GM21390 (cell line): ENCODE measurements around the gene SLC35G6.
A peak's percentile ranks its signal among the peaks of the same experiment; 100 is the strongest.
"Not testable (repeated sequence)": the region's sequence is repeated elsewhere in the genome, so short reads cannot be mapped to it uniquely, and the experiment has no call there.

Source experiments
- ATAC-seq: cut with Tn5 transposase; IDR thresholded peaks from one replicate; pipeline ENCODE4 v1.9.1; 2021; ENCODE audit not compliant: unreplicated experiment

SLC35G6 gene

DNA sequence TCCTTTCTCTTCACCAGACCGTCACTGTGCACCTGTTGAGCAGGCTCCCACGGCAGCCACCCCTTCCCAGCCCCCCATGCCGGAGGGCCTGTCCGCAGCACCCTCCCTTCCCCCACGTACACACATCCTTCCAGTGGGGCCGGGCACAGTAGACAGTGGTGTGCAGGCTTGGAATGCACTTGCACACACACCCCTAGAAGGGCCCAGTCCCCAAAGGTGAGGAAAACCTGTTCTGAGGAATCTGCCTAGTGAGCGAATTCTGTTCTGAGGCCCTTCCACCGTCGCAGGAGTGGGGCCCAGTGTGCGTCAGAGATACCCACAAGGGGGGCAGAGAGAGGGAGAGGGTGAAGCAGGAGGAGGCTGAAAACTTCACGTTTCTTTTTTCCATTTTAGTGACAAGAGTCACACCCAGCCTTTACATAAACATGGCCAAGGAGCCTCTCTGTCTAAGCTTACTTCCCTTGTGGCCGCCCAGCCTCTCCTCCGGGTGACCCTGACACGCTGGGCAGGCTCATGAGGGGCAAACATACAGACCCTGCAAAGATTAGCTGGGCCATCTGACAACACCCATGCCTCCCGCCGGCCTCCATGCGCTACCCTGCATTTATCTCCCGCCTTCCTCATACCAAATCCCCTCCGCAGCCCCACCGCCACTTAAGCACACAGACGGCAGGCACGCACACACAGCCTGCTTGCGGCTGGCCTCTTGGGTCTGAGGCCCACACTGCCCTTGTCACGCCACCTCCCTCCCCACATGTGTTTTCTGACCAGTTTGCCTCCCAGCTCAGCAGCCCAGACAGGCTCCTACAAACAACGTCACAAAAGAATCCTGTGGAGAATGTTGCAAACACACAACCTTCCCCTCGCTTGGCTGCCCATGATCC lies 3.6 kb upstream of the SLC35G6 start:
- no peak for ATAC-seq

DNA sequence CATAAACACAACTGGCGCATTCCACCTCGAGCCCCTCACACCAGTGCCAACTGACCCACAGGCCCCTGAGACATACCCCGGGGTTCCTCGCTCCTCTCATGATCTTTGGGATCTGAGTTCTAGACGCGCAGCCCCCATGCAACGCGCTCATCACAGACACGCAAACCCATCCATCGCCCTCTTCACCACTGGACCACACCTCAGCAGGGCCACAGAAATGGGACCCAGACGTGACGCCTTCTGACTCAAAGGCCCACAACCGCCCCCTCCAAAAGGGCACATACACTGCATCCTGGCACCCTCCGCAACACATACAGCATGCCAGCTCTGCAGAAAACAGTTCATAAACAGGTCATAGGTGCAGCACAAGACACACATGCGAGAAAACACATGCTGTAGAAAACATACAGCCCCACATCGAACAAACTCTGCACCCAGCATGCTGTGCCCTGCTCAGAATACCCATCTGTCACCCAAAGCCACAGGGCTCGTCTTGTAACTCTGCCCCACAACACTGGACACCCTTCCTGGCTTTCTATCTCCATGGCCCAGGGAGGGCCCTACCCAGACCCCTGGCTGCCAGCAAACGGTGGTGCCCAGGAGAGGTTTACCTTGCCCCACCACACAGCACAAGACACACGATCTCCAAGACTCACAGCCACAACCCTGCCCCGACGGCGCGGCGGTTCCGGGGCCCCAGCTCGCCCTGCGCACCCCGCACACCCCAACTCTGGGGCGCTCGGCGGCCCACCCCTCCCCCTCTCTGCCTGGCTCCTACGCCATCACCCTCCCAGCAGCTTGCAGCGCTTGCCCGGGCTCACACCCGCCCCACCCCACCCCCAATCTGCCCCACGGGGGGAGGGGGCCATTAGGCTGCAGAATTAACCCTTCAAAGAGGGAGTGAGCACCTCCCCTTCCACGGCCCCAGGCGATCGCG lies 2.7 kb upstream of the SLC35G6 start:
- ATAC-seq, result no peak

DNA sequence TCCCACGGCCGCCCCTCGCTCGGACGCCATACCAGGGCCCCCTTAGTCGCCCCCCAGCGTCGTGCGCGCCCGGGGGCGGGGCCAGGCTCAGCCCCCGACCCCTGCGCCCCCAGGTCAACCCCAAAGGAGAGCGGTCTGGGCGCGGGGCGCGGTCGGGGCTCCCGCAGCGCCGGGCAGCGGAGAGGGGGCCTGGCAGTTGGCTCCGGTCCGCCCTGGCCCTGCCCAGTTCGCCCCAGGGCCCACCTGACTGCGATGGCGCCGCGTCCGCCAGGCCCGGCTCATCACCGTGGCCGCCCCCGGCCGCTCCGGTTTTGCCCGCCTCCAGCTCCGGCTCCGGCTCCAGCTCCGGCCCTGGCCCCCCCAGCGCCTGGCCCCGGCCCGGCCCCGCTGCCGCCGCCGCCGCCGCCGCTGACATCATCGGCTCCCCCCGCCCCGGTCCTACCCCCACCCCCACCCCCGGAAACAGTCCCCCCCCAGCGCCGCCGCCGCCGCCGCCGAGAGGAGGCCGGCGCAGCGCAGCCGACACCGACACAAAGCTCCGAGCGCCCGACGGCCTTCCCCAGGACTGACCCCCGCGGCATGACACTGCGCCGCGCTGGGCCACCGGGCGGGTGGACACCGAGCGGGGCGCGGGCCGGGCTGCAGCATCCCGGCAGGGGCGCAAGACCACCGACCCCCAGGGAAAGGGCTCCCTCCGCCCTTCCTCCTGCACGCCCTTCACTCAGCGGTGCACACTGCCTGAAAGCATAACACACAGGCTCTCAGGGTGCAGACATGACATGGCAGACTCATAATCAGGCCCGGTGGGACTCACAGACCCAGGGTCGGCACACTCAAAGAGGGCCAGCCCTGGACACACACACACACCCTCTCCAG lies 1.8 kb upstream of the SLC35G6 start, which contains the start of gene ZBTB4:
Gene ZBTB4 (minus strand): TSS at position 419 of the 876 bp plus-strand sequence. CDS start 12,830 bp downstream, outside the sequence.
- ATAC-seq, result no peak

DNA sequence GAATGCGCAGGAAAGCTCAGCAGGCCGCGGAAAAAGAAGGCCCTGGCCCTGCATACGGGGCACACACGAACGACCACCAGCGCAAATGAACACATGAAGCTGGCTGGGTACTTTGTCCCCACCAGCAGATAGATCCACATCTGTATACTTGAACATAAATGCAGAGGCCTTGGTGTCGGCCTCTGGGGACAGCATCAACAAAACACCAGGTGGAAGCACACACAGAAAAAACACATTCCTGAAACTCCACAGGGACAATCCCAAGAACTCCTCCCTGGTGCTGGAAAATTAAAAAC lies 1.2 kb upstream of the SLC35G6 start:
- no peak for ATAC-seq

DNA sequence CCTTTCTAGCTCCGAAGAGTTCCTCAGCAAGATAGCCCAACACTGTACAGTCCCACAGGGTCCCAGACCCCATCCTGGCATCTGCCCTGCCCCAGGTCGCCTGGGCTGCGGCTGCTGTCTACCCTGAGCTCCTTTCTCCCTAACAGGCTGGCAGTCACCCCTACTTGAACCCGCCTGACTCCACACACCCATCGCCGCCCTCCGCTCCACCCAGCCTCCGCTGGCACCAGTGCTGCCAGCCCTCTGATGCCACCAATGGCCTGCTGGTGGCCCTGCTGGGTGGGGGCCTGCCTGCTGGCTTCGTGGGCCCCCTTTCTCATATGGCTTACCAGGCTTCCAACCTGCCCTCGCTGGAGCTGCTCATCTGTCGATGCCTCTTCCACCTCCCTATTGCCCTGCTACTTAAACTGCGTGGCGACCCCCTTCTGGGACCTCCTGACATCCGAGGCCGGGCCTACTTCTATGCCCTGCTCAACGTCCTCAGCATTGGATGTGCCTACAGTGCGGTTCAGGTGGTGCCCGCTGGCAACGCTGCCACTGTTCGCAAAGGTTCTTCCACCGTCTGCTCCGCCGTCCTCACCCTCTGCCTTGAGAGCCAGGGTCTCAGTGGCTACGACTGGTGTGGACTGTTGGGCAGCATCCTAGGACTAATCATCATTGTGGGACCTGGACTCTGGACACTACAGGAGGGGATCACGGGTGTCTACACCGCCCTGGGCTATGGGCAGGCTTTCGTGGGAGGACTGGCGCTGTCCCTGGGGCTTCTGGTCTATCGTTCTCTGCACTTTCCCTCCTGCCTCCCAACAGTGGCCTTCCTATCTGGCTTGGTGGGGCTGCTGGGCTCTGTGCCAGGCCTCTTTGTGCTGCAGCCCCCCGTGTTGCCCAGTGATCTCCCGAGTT lies 846 bp downstream of the SLC35G6 start:
- ATAC-seq, result not testable (repeated sequence)

DNA sequence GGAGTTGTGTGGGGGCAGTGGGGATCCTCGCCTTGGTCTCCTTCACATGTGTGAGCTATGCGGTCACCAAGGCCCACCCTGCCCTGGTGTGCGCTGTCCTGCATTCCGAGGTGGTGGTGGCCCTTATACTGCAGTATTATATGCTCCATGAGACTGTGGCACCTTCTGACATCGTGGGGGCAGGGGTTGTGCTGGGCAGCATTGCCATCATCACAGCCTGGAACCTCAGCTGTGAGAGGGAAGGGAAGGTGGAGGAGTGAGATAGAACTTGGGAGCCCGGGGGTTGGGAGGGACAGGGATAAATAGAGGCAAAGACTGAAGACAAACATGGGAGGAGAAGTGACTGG lies 1.5 kb downstream of the SLC35G6 start:
- not testable (repeated sequence) for ATAC-seq

DNA sequence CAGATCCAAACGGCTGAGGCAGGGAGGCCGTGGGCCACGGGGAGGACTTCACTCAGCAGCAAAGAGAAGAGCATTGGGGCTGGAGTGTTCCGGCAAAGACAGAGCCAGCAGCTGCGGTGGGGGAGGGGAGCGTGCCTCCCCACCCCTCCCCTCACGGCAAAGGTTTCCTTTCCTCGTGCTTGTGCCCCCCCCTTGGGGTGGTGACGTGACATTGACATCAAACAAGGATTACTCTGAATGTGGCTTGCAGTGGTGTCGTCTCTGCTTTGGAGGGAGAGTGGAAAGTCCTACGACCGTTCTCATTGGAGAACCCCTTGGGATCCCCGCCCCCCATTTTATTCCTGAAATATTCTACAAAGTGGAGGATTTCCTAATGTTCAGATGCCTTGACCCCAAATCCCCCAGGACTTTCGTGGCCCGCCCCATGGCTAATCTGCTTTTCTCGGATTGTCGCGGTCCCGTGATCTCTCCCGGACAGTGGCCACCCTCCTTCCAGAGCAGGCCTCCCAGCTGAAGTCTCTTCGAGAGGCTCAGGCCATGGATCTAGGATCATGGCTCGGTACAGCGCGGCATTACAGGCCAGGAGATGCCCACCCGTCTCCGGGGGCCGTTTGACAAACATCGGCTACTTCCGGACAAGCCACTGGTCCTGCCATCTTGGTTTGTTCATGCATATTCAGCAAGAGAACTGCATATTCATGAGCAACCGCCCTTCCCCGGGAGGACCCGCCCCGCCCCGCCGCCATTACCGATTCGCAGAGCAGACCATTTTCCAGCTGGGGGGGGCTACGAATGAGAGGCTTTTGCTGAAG lies 2.2 kb downstream of the SLC35G6 start:
- peak; percentile 32 for ATAC-seq

DNA sequence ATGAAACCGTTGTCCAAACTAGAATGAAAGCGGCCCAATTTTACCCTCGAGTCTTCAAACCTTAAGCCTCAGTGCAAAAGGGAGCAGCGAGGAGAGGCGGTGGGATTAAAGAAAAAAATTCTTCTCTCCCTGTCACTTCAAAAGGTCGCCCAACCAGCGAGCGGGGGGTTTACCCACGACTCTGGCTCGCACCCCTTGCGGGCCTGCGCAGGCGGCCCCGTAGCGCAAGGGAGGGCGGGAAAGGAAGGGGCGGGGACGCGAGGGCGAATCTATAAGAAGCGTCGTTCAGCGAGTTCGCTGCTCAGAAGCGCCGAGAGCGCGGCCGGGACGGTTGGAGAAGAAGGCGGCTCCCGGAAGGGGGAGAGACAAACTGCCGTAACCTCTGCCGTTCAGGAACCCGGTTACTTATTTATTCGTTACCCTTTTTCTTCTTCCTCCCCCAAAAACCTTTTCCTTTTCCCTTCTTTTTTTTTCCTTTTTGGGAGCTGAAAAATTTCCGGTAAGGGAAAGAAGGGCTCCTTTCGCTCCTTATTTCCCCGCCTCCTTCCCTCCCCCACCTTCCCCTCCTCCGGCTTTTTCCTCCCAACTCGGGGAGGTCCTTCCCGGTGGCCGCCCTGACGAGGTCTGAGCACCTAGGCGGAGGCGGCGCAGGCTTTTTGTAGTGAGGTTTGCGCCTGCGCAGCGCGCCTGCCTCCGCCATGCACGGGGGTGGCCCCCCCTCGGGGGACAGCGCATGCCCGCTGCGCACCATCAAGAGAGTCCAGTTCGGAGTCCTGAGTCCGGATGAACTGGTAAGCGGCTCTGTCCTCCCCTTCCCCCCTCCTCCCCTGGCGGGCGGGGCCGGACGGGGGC lies 3.0 kb downstream of the SLC35G6 start, which contains the start of gene POLR2A:
Gene POLR2A (plus strand): TSS at position 300 of the 852 bp plus-strand sequence.
- ATAC-seq, result peak; percentile 53

DNA sequence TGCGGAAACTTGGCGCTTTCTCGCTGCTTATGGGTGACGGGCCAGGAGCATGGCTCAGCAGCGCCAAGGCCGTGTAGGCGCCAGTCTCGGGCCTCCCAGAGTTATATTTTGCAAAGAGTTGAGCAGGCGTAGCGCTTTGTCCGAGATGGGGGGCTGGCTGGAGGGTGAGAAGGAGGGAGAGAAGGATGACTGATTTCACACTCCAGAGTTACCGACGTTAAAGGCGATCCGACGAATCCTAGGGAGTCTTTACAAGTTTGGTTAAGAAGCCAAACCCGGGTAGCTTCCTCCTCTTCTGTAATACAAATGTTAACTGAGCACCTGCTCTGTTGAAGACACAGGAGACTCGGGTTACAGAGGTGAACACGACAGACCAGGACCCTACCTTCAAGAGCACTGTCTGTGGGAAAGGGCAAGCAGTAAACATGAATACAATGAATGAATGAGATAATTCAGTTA lies 3.7 kb downstream of the SLC35G6 start:
- no peak for ATAC-seq

DNA sequence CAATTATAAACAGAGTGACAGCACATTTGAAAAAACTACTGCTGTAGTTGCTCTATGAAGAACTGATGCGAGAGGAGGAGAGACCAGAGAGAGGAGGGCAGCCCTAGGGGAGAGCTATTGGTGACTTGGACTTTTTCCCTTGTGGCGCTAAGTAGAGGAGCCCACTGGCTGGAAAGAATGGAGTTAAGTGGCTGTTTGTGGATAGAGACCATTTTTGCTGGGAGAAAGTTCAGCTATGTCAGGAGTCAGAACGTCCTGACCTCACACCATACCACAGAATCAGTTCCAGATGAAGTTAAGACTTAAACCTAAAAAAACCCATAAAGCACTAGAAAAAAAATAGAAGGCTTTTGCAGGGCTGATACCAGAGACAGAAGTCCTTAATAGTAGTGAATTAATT lies 4.9 kb downstream of the SLC35G6 start:
- ATAC-seq, result no peak

DNA sequence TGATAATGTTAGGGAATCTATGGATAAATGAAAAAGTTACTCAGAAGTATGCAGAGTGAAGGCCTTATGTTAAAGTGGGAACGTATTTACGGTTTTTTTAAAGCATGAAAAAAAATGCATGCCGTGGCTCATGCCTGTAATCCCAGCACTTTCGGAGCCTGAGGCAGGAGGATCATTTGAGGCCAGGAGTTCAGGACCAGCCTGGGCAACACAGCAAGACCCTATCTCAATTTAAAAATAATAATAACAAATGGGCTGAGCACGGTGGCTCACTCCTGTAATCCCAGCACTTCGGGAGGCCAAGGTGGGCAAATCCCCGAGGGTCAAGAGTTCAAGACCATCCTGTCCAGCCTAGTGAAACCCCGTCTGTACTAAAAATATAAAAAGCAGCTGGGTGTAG lies 8.9 kb downstream of the SLC35G6 start:
- ATAC-seq, result no peak

DNA sequence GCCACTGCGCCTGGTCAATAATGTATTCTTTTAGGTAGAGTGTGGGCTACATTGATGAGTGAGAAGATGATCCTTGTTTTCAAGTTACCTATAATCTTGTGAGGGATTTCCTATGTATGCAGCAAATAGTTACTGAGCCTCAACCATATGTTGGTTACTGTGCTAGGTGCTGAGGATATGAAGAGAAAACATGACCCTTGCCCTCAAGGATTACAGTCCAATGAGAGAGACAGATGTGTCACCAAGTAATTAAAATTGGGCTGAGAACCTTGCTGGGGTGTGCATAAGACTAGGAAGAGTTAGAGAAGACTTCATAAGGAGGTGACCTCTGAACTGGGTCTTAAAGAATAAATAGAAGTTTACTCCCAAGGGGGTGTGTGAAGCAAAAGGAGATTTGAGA lies 10.3 kb downstream of the SLC35G6 start:
- ATAC-seq, result no peak

DNA sequence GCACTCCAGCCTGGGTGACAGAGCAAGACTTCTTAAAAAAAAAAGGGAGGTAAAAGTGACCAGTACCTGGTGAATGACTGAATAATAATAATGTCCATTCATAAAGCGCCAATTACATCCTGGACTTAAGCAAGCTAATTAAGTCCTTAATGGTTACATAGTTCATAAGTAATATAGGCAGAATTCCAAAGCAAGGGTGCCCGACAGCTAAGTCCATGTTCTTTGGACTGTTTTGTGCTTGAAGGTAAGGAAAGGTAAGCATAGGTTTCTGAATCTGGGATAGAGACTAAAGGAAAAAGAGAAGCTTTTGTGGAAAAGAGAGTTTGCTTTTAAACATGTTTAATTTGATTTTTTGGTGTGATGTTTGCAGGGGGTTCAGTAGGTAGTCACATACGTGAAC lies 12.7 kb downstream of the SLC35G6 start:
- no peak for ATAC-seq

DNA sequence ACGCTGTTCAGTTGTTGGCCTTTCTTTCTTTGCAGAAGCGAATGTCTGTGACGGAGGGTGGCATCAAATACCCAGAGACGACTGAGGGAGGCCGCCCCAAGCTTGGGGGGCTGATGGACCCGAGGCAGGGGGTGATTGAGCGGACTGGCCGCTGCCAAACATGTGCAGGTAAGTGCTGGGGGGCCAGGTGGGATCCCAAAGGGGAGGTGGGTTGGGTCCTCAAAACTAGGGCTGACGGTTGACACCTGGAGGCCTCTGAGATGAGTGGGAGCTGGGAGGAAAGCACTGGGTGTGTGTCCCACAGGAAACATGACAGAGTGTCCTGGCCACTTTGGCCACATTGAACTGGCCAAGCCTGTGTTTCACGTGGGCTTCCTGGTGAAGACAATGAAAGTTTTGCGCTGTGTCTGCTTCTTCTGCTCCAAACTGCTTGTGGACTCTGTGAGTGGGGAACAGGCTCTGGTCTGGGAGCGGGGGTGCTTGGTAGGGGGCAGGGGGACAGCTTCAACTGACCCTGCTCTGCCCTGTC lies 14.7 kb downstream of the SLC35G6 start:
- ATAC-seq, result no peak

DNA sequence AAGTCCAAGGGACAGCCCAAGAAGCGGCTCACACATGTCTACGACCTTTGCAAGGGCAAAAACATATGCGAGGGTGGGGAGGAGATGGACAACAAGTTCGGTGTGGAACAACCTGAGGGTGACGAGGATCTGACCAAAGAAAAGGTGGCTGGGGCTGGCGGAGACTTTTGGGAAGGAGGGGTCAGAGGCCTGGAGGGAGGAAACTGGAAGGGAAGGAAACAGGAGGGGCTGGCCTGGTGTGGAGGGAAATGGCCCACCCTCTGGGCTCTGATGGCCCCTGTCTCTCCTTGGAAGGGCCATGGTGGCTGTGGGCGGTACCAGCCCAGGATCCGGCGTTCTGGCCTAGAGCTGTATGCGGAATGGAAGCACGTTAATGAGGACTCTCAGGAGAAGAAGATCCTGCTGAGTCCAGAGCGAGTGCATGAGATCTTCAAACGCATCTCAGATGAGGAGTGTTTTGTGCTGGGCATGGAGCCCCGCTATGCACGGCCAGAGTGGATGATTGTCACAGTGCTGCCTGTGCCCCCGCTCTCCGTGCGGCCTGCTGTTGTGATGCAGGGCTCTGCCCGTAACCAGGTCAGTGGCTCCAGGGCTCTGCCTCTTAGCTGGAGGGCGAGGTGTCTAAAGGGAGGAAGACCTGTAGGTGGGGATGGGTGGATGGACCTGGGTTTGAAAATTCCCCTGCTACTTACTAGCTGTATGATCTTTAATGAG lies 15.4 kb downstream of the SLC35G6 start:
- ATAC-seq, result no peak

DNA sequence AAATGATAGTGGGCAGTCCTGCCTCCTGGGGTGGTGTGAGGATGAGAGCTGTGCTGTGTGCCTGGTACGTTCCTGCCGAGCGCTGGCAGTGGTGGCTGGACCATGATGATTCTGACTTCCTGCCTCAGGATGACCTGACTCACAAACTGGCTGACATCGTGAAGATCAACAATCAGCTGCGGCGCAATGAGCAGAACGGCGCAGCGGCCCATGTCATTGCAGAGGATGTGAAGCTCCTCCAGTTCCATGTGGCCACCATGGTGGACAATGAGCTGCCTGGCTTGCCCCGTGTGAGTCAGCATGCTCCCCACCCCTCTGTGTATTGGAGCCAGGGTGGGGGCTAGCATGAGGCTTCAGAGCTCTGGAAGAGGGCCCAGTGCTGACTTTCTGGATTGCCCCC lies 16.0 kb downstream of the SLC35G6 start:
- ATAC-seq, result no peak

DNA sequence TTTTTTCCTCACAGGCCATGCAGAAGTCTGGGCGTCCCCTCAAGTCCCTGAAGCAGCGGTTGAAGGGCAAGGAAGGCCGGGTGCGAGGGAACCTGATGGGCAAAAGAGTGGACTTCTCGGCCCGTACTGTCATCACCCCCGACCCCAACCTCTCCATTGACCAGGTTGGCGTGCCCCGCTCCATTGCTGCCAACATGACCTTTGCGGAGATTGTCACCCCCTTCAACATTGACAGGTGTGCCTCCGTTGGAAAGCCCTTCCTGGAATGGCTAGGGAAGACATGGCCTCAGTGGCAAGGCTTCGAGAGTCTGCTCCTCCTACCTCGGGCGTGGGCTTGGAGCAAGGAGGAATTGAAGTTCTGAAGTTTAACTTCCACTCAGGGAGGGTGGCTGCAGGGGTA lies 16.4 kb downstream of the SLC35G6 start:
- no peak for ATAC-seq
